ENCODE data around the gene OXT. TPM values are rescaled to one million over a fixed set of nuclear protein-coding genes. Genes with fewer than 3 reads are reported as not detected.
"Not testable (repeated sequence)": the region's sequence is repeated elsewhere in the genome, so short reads cannot be mapped to it uniquely, and the experiment has no call there.

Gene OXT
- total RNA-seq, 1 experiment from 2014 or later, result not detected

- no peak for DNase-seq (ENCODE audit: low spot score)
Measured at GRCh38 chr20:3109350-3110302, 38.2 kb downstream of the OXT start.

- no peak for DNase-seq (ENCODE audit: low spot score)
Measured at GRCh38 chr20:3111507-3111906, 40.1 kb downstream of the OXT start.

DNA sequence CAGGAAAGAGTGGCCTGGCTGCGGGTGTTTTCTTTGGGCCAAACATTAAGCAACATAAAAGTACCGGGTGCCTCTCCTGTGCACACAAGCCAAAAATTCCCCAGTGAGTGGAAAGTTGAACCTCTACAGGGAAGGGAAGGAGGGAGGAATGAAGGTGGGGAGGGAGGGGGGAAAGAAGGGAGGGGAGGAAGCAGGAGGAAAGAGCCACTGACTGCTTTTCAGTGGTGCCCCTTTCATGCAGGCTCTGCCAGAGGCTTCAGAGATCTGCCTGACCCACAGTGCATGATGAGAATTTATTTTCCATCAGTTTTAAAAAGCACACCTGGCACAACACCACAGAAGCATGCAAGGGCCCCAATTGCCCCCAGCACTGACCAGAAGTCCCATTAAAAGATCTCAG is 40.6 kb downstream of the OXT start:
- DNase-seq (ENCODE audit: low spot score), result no peak

- peak; percentile 53 for DNase-seq (ENCODE audit: low spot score)
Measured at GRCh38 chr20:3115190-3116107, 44.0 kb downstream of the OXT start.

DNA sequence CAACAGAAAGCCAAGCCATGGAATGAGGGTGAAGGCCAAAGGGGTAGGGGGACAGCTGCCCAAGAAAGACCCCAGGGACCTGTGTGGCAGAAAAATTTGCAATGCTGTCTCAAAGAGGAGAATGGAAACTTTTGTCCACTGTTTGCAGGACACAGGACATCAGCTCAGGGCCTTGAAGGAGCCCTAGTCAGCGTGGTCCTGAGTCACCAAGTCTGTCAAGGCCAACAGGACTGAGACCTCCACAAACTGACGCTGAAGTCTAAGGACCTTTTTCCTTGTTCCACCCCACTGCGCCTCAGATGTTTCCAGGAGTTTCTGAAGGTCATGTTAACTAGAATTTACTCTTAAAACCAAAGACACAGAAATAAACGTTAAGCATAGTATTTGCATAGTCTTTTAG is 44.9 kb downstream of the OXT start:
- no peak for DNase-seq (ENCODE audit: low spot score)

DNA sequence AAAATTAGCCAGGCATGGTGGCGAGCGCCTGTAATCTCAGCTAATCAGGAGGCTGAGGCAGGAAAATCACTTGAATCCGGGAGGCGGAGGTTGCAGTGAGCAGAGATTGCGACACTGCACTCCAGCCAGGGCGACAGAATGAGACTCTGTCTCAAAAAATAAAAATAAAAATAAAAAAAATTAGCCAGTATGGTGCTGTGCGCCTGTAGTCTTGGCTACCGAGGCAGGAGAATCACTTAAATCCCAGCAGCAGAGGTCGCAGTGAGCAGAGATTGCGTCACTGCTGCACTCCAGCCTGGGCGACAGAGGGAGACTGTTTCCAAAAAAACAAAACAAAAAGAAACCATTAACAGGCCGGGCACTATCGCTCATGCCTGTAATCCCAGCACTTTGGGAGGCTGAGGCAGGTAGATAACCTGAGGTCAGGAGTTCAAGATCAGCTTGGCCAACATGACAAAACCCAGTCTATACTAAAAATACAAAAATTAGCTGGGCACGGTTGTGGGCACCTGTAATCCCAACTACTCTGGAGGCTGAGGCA is 46.5 kb downstream of the OXT start:
- not testable (repeated sequence) for DNase-seq (ENCODE audit: low spot score)

GRCh38 chr20:3119044-3119443 is 47.6 kb downstream of the OXT start:
- no peak for DNase-seq (ENCODE audit: low spot score)

GRCh38 chr20:3121271-3121911 is 50.0 kb downstream of the OXT start:
- no peak for DNase-seq (ENCODE audit: low spot score)

Other genes with a start within 250 kb of the OXT start
- gene PCED1A, start 231.0 kb upstream of the OXT start, total RNA-seq (2014; rRNA removed; shearing (Covaris generic)), result 11.9 and 13.2 TPM in 2 replicates
- 44.1 and 48.1 TPM in 2 replicates for gene VPS16, start 230.9 kb upstream of the OXT start, total RNA-seq (2014; rRNA removed; shearing (Covaris generic))
- 30.2 and 43.4 TPM in 2 replicates for gene PTPRA, start 198.1 kb upstream of the OXT start, total RNA-seq (2014; rRNA removed; shearing (Covaris generic))
- gene GNRH2, start 28.0 kb upstream of the OXT start, total RNA-seq (2014; rRNA removed; shearing (Covaris generic)), result not detected in 2 replicates
- gene MRPS26, start 25.6 kb upstream of the OXT start, total RNA-seq (2014; rRNA removed; shearing (Covaris generic)), result 98.6 and 101 TPM in 2 replicates
- not detected in 2 replicates for gene AVP, start 13.1 kb downstream of the OXT start, total RNA-seq (2014; rRNA removed; shearing (Covaris generic))
- gene FASTKD5, start 88.2 kb downstream of the OXT start, total RNA-seq (2014; rRNA removed; shearing (Covaris generic)), result 20.9 and 26.0 TPM in 2 replicates
- 4.3 and 4.6 TPM in 2 replicates for gene UBOX5, start 88.2 kb downstream of the OXT start, total RNA-seq (2014; rRNA removed; shearing (Covaris generic))
- 2.7 and 5.0 TPM in 2 replicates for gene LZTS3, start 101.9 kb downstream of the OXT start, total RNA-seq (2014; rRNA removed; shearing (Covaris generic))
- 70.0 and 76.8 TPM in 2 replicates for gene DDRGK1, start 133.1 kb downstream of the OXT start, total RNA-seq (2014; rRNA removed; shearing (Covaris generic))
- gene ITPA, start 137.9 kb downstream of the OXT start, total RNA-seq (2014; rRNA removed; shearing (Covaris generic)), result 85.8 and 92.7 TPM in 2 replicates
- gene SLC4A11, start 167.6 kb downstream of the OXT start, total RNA-seq (2014; rRNA removed; shearing (Covaris generic)), result 4.8 and 5.2 TPM in 2 replicates